K562 (cell line): ENCODE results near the gene PDE11A. TPM values are rescaled to one million over a fixed set of nuclear protein-coding genes. Genes with fewer than 3 reads are reported as not detected.

Source experiments
- CHCHD3 ChIP-seq: fragments of 250-450 bp; sonication (Bioruptor Pico); IDR thresholded peaks from 2 replicates; pipeline ENCODE4 v2.1.2; 2022; ENCODE audit warnings: mild to moderate bottlenecking
- JUNB ChIP-seq: fragments of 450-650 bp; formaldehyde crosslinking; conservative IDR thresholded peaks from 2 replicates; pipeline ENCODE4 v1.4.0; 2020; ENCODE audit warnings: mild to moderate bottlenecking
- KDM2B ChIP-seq: fragments of 250-450 bp; sonication (Bioruptor Pico); IDR thresholded peaks from 2 replicates; pipeline ENCODE4 v1.8.0; 2021; ENCODE audit warnings: mild to moderate bottlenecking, moderate library complexity
- L3MBTL2 ChIP-seq: fragments of 450-650 bp; IDR thresholded peaks from 2 replicates; pipeline ENCODE4 v1.6.1; 2016; ENCODE audit warnings: mild to moderate bottlenecking, moderate library complexity
- NCOA2 ChIP-seq, 2 experiments: fragments of 450-650 bp; IDR thresholded peaks; 2 replicates each; pipeline ENCODE4 v1.6.1; 2018; ENCODE audit warnings: mild to moderate bottlenecking in 2 of 2, moderate library complexity in 1 of 2; ENCODE audit not compliant: partially characterized antibody in 2 of 2
- NFIC ChIP-seq: fragments of 450-650 bp; IDR thresholded peaks from 2 replicates; pipeline ENCODE4 v1.6.1; 2017; ENCODE audit warnings: mild to moderate bottlenecking, inconsistent platforms
- PHB2 ChIP-seq: fragments of 450-650 bp; IDR thresholded peaks from 2 replicates; pipeline ENCODE4 v1.6.1; 2017; ENCODE audit warnings: low read depth
- RBM17 ChIP-seq: fragments of 200-400 bp; formaldehyde crosslinking; IDR thresholded peaks from 2 replicates; pipeline ENCODE4 v1.6.1; 2017; ENCODE audit warnings: low read depth, mild to moderate bottlenecking, low read length, borderline replicate concordance
- ZC3H8 ChIP-seq: fragments of 450-650 bp; IDR thresholded peaks from 2 replicates; pipeline ENCODE4 v1.6.1; 2017
- ZFP36 ChIP-seq: fragments of 150-350 bp; IDR thresholded peaks from 2 replicates; pipeline ENCODE4 v1.6.1; 2018; ENCODE audit warnings: low read length, low read depth; ENCODE audit not compliant: partially characterized antibody
- ZNF175 ChIP-seq: fragments of 200-800 bp; sonication (Bioruptor generic); IDR thresholded peaks from 2 replicates; pipeline ENCODE4 v1.6.1; 2016; ENCODE audit warnings: low read depth, mild to moderate bottlenecking, missing genetic modification characterization, missing compliant biosample characterization
- ZNF583 ChIP-seq: fragments of 250-450 bp; sonication (Bioruptor Pico); IDR thresholded peaks from 2 replicates; pipeline ENCODE4 v1.4.0; 2020
- ZNF766 ChIP-seq: fragments of 200-800 bp; sonication (Bioruptor generic); conservative IDR thresholded peaks from 2 replicates; pipeline ENCODE4 v1.6.1; 2016; ENCODE audit warnings: missing genetic modification characterization, missing compliant biosample characterization
- polyA plus RNA-seq, 8 experiments: library from polyadenylated mRNA; depleted of rRNA in 4 of 8; stranded (reverse) in 5 of 8; unstranded in 3 of 8; fragments of >200 nt; fragmentation: Nextera tagmentation in 2 of 8; fragmentation: Illumina TruSeq in 1 of 8; extraction: Ambion mirVana in 2 of 8; extraction: Trizol in 1 of 8; gene quantifications; 2 replicates each; pipeline versions ENCODE4 v1.2.1 to v1.2.3, GENCODE V29; 2011 to 2014; ENCODE audit warnings: inconsistent platforms in 1 of 8, missing spikeins in 1 of 8
- total RNA-seq, 7 experiments: library from RNA; depleted of rRNA in 6 of 7; stranded (reverse); fragments of >200 nt in 6 of 7; fragmentation: Illumina TruSeq in 2 of 7; extraction: Trizol in 2 of 7; gene quantifications; 2 replicates each; pipeline versions ENCODE4 v1.2.1 to v1.2.3, GENCODE V29; 2011 to 2021; ENCODE audit warnings: low replicate concordance in 1 of 7
- TF ChIP-seq, protein P1 (sequence below): fragments of 250-450 bp; sonication (Bioruptor Pico); IDR thresholded peaks from 2 replicates; pipeline ENCODE4 v1.5.0; 2020; ENCODE audit warnings: mild to moderate bottlenecking, borderline replicate concordance
- TF ChIP-seq, protein P2 (sequence below): fragments of 200-400 bp; formaldehyde crosslinking; IDR thresholded peaks from 2 replicates; pipeline ENCODE4 v1.6.1; 2017; ENCODE audit warnings: mild to moderate bottlenecking, low read depth, low read length, moderate library complexity
- TF ChIP-seq, protein P3 (sequence below): fragments of 450-650 bp; IDR thresholded peaks from 2 replicates; pipeline ENCODE4 v1.6.1; 2016; ENCODE audit warnings: missing biosample characterization, missing genetic modification characterization
- TF ChIP-seq, protein P4 (sequence below), 2 experiments: fragments of 450-650 bp in 1 of 2; sonication (generic) in 1 of 2; formaldehyde crosslinking in 1 of 2; IDR thresholded peaks in 1 of 2; conservative IDR thresholded peaks in 1 of 2; 2 replicates each; pipeline versions ENCODE4 v1.6.1 to v1.8.1; 2016 to 2023; ENCODE audit warnings: mild to moderate bottlenecking in 2 of 2, moderate library complexity in 2 of 2, inconsistent platforms in 1 of 2, missing genetic modification reagents in 1 of 2

The PDE11A gene
- total and polyA plus RNA-seq, 9 of the 15 experiments (the other 6 are each of a cell fraction or from before 2014, with no cell fraction given): 3.2 to 22.1 (median 5.7) TPM

DNA sequence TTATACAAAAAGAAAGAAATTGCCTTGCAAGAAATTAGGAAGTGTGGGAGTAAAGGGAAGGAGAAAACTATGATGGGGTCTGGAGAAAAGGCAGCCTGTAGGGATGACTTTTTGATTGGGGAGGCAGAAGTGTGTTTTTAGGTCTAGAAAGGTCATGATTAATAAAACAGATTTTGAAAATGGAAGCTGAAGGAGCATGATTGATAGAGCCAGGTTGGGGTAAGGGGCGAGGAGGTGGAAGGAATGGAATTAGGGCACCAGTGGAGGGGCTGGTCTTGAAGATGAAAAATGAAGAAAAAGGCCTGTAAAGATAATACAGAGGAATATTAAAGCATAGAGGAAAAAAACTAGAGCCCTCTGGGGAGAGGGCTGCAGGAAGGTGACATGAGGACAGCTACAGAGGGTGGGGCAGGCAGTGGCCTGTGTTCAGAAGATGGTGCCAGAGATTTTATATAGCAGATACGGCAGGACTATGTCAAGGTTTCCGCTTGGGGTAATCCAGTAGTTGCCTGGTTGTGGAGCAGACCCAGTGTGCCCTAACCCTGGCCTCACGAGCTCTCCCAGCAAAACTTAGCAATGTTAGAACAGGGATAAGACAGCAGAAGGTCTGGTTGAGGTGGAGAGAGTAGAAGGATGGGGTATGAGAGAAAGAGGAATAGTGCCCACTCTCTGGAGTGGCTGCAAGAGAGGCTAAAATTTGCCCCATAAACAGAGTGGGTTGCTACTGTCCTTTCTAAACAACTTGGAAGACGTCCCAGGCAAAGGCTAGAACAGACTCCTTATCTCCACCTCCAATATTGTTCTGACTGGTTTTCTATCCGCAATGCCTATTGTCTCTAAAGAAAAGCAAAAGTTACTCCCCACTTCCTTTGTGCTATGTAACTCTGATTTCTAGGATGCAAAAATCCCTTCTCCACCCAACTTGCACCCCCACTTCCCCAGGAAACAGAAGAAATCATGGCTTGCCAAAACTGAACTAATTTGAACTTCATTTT, 392.7 kb downstream of the PDE11A start (continued):
- TF ChIP-seq PHB2 (no peak), ZFP36 (no peak), NCOA2 (IDR thresholded peaks at IDR 0.05; ENCODE audit: partially characterized antibody in 2 of 2) (no peak), RBM17 (no peak), CHCHD3 (no peak), JUNB (CRISPR knock-in tag) (no peak), ZNF766 (CRISPR knock-in tag) (no peak), KDM2B (CRISPR knock-in tag) (no peak), NFIC (peak; percentile 54; the same call in 1 of the 2 replicates), ZNF583 (CRISPR knock-in tag) (no peak), ZC3H8 (no peak), L3MBTL2 (no peak), ZNF175 (CRISPR knock-in tag) (no peak)
- TF ChIP-seq, protein P1, sequence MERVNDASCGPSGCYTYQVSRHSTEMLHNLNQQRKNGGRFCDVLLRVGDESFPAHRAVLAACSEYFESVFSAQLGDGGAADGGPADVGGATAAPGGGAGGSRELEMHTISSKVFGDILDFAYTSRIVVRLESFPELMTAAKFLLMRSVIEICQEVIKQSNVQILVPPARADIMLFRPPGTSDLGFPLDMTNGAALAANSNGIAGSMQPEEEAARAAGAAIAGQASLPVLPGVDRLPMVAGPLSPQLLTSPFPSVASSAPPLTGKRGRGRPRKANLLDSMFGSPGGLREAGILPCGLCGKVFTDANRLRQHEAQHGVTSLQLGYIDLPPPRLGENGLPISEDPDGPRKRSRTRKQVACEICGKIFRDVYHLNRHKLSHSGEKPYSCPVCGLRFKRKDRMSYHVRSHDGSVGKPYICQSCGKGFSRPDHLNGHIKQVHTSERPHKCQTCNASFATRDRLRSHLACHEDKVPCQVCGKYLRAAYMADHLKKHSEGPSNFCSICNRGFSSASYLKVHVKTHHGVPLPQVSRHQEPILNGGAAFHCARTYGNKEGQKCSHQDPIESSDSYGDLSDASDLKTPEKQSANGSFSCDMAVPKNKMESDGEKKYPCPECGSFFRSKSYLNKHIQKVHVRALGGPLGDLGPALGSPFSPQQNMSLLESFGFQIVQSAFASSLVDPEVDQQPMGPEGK (CRISPR knock-in tag): no peak
- TF ChIP-seq, protein P2, sequence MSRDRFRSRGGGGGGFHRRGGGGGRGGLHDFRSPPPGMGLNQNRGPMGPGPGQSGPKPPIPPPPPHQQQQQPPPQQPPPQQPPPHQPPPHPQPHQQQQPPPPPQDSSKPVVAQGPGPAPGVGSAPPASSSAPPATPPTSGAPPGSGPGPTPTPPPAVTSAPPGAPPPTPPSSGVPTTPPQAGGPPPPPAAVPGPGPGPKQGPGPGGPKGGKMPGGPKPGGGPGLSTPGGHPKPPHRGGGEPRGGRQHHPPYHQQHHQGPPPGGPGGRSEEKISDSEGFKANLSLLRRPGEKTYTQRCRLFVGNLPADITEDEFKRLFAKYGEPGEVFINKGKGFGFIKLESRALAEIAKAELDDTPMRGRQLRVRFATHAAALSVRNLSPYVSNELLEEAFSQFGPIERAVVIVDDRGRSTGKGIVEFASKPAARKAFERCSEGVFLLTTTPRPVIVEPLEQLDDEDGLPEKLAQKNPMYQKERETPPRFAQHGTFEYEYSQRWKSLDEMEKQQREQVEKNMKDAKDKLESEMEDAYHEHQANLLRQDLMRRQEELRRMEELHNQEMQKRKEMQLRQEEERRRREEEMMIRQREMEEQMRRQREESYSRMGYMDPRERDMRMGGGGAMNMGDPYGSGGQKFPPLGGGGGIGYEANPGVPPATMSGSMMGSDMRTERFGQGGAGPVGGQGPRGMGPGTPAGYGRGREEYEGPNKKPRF: no peak
- TF ChIP-seq, protein P3, sequence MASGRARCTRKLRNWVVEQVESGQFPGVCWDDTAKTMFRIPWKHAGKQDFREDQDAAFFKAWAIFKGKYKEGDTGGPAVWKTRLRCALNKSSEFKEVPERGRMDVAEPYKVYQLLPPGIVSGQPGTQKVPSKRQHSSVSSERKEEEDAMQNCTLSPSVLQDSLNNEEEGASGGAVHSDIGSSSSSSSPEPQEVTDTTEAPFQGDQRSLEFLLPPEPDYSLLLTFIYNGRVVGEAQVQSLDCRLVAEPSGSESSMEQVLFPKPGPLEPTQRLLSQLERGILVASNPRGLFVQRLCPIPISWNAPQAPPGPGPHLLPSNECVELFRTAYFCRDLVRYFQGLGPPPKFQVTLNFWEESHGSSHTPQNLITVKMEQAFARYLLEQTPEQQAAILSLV (tag): no peak
- TF ChIP-seq, protein P4, sequence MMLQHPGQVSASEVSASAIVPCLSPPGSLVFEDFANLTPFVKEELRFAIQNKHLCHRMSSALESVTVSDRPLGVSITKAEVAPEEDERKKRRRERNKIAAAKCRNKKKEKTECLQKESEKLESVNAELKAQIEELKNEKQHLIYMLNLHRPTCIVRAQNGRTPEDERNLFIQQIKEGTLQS (IDR thresholded peaks at IDR 0.05): no peak; the same call in 1 of the 2 replicates
- TF ChIP-seq, protein P4 (CRISPR knock-in tag; conservative IDR thresholded peaks at IDR 0.05): no peak
